Cardiac muscle cell (in vitro differentiated cells and primary cell): Measurements from ENCODE around the gene ZNF91. TPM values are rescaled to one million over a fixed set of nuclear protein-coding genes. Genes with fewer than 3 reads are reported as not detected.
A peak's percentile ranks its signal among the peaks of the same experiment; 100 is the strongest.
"Not testable (repeated sequence)": the region's sequence is repeated elsewhere in the genome, so short reads cannot be mapped to it uniquely, and the experiment has no call there.

ENCODE experiments used
- DNase-seq, 2 donors: peaks; one replicate each; pipeline versions ENCODE4 v3.0.0 to v3.0.0-alpha.2; 2010 to 2017; ENCODE audit warnings: low read depth in 1 of 2, low spot score in 1 of 2
- H3K27ac ChIP-seq: fragments of 200-600 bp; sonication (generic); 2 replicates; pipeline ENCODE4 v1.5.1; 2016
- H3K27me3 ChIP-seq: fragments of 200-600 bp; sonication (generic); 2 replicates; pipeline ENCODE4 v1.6.0; 2016; ENCODE audit warnings: control low read depth
- H3K36me3 ChIP-seq: fragments of 200-600 bp; sonication (generic); 2 replicates; pipeline ENCODE4 v1.5.1; 2016; ENCODE audit warnings: control low read depth
- H3K4me1 ChIP-seq: fragments of 200-600 bp; sonication (generic); 2 replicates; pipeline ENCODE4 v1.8.1; 2017; ENCODE audit warnings: low read depth, mild to moderate bottlenecking, mixed run types
- H3K4me3 ChIP-seq: fragments of 200-600 bp; sonication (generic); 2 replicates; pipeline ENCODE4 v1.5.1; 2016; ENCODE audit warnings: mild to moderate bottlenecking
- H3K9me3 ChIP-seq: fragments of 200-600 bp; sonication (generic); 2 replicates; pipeline ENCODE4 v1.5.1; 2017; ENCODE audit warnings: low read depth, mild to moderate bottlenecking, control low read depth
- polyA plus RNA-seq: library from polyadenylated mRNA; unstranded; fragments of >200 nt; fragmentation: Nextera tagmentation; extraction: Ambion mirVana; gene quantifications from 2 replicates; pipeline ENCODE4 v1.2.1, GENCODE V29; 2016
- total RNA-seq: library from RNA; depleted of rRNA; stranded (reverse); fragments of >200 nt; gene quantifications from 2 replicates; pipeline ENCODE4 v1.2.3, GENCODE V29; 2016
- TF ChIP-seq, protein P1 (sequence below): IDR thresholded peaks from 2 replicates; pipeline ENCODE4 v1.5.1; 2012; ENCODE audit warnings: low read depth, mild to moderate bottlenecking, low read length

The ZNF91 gene
- total and polyA plus RNA-seq, 2 experiments from 2014 or later = 30.1 to 78.7 TPM

DNA sequence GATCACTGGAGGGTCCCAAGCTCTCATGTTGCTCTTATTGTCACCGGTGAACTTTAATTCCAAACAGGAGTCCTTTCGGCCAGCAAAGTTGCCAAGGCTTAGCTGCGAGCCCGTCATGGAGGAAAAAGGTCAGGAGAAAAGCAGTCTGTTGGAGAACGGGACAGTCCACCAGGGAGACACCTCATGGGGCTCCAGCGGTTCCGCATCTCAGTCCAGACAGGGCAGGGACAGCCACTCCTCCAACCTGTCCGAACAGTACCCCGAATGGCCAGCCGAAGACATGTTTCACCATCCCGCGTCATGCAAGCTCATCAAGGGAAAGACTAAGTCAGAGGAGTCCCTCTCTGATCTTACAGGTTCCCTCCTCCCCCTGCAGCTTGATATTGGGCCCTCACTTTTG, 10.4 kb downstream of the ZNF91 start:
- TF ChIP-seq, protein P1, sequence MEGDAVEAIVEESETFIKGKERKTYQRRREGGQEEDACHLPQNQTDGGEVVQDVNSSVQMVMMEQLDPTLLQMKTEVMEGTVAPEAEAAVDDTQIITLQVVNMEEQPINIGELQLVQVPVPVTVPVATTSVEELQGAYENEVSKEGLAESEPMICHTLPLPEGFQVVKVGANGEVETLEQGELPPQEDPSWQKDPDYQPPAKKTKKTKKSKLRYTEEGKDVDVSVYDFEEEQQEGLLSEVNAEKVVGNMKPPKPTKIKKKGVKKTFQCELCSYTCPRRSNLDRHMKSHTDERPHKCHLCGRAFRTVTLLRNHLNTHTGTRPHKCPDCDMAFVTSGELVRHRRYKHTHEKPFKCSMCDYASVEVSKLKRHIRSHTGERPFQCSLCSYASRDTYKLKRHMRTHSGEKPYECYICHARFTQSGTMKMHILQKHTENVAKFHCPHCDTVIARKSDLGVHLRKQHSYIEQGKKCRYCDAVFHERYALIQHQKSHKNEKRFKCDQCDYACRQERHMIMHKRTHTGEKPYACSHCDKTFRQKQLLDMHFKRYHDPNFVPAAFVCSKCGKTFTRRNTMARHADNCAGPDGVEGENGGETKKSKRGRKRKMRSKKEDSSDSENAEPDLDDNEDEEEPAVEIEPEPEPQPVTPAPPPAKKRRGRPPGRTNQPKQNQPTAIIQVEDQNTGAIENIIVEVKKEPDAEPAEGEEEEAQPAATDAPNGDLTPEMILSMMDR = no peak
- Histone ChIP-seq H3K27ac (no peak overlapping the region), H3K4me1 (peaks cover 12% of the 10 kb centered on the region), H3K27me3 (no peaks in the 10 kb centered on the region), H3K36me3 (peaks cover 12% of the 10 kb centered on the region), H3K9me3 (no peaks in the 10 kb centered on the region), H3K4me3 (no peak overlapping the region)
- DNase-seq = no peak

DNA sequence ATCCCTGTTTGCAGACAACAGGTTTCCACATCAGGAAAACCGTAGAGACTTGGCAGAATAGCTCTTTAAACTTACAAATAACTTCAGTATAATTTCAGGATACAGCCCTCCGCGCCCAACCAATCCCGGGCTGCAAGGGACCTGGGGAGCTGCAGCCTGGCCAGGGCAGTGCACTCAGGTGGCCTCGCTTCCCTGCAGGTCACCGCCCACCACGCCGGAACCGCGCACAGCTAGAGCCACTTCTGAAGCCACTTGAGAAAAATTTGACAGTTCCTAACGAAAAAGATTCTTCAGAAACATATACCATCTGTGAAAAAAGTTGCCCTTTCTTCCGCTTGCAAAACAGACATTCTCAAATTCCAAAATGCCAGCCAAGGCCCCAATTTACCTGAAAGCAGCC, 11.1 kb downstream of the ZNF91 start:
- DNase-seq = no peak
- Histone ChIP-seq H3K4me3 (no peak overlapping the region), H3K36me3 (peaks cover 12% of the 10 kb centered on the region), H3K27ac (no peak overlapping the region), H3K4me1 (peaks cover 15% of the 10 kb centered on the region), H3K27me3 (no peaks in the 10 kb centered on the region), H3K9me3 (no peaks in the 10 kb centered on the region)
- TF ChIP-seq, protein P1 = no peak

DNA sequence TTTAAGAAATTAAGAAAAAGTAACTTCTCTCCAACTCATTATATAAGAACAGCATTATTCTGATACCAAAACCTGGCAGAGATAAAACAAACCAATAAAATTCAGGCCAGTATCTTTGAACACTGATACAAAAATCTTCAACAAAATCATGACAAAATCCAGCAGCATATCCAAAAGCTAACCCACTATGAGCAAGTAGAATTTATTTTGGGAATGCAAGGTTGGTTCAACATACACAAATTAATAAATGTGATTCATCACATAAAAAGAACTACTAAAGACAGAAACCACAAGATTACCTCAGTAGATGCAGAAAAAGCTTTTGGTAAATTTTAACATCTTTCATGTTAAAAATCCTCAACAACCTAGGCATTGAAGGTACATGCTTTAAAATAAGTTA, 12.3 kb downstream of the ZNF91 start:
- DNase-seq = no peak
- H3K27ac ChIP-seq = no peak overlapping the region
- no peaks in the 10 kb centered on the region for H3K27me3 ChIP-seq
- H3K4me3 ChIP-seq = no peak overlapping the region
- TF ChIP-seq, protein P1 = no peak
- peaks cover 12% of the 10 kb centered on the region for H3K36me3 ChIP-seq
- H3K4me1 ChIP-seq = peaks cover 19% of the 10 kb centered on the region
- no peaks in the 10 kb centered on the region for H3K9me3 ChIP-seq

DNA sequence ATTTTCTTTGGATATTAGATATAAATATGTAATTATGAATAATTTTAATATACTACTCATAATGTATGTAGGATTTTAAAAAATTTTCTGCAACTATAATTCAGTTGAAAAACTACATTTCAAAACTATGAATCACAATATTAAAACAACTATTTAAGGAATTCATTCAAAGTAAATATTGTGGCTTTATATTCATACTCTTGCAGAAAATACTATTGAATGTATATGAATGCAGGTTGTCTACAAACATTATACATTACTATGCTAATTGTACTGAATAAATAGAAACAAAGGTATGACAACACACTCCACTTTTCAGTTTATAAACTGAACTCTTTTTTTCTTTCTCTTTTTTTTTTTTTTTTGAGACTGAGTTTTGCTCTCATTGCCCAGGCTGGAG, 14.2 kb downstream of the ZNF91 start:
- H3K4me1 ChIP-seq = peaks cover 19% of the 10 kb centered on the region
- TF ChIP-seq, protein P1 = no peak
- no peaks in the 10 kb centered on the region for H3K27me3 ChIP-seq
- DNase-seq = no peak
- H3K27ac ChIP-seq = peak overlapping the region; percentile 64
- H3K4me3 ChIP-seq = no peak overlapping the region
- H3K9me3 ChIP-seq = peaks cover 2% of the 10 kb centered on the region
- peaks cover 8% of the 10 kb centered on the region for H3K36me3 ChIP-seq

DNA sequence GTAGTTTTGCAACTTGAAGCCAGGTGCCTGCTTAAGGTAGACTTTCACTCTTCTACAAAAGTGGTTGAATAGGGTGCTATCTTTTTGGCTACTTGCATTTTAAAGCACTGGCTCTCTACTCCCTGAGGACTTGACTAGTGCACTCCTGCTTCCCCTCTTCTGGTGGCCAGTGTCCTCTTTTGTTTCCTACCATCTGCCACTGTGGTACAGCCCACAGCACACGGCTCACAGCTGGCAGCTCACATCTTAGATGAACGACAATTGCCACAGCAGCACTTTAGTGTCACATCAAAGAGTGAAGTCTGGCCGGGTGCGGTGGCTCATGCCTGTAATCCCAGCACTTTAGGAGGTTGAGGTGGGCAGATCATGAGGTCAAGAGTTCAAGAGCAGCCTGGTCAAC, 15.6 kb downstream of the ZNF91 start:
- not testable (repeated sequence) for H3K4me3 ChIP-seq, H3K27me3 ChIP-seq, DNase-seq, H3K36me3 ChIP-seq, H3K9me3 ChIP-seq
- Histone ChIP-seq H3K27ac (peak overlapping the region; percentile 64), H3K4me1 (peaks cover 19% of the 10 kb centered on the region)

DNA sequence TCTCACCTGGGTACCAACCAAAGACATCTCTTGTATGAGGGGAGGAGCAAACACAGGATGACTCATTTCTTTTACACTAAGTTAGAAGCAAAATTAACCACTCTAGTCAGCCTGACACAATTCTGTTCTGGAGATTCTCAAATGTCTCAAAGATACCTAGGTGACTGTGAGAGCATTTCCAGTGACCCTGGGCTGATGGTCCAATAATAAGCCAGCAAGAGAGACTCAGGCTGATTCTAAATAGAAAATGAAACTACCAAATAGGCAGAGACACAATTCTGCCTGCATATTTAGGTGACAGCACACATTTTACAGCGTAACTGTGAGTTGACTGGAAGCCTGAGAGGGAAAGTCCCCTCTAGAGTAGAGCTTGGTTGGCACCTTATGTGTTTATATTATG, 16.3 kb downstream of the ZNF91 start:
- Histone ChIP-seq H3K36me3 (peaks cover 9% of the 10 kb centered on the region), H3K9me3 (peaks cover 2% of the 10 kb centered on the region), H3K27me3 (no peaks in the 10 kb centered on the region), H3K4me1 (peaks cover 19% of the 10 kb centered on the region), H3K27ac (peak overlapping the region; percentile 64), H3K4me3 (no peak overlapping the region)
- TF ChIP-seq, protein P1 = no peak
- peak in 1 of 2 donors; percentile 31 for DNase-seq
